NCI-H69 (cell line): ENCODE data around the gene CSDE1.

ENCODE experiments used
- DNase-seq: peaks from one replicate; lab custom pipeline; 2025; lab: John Stamatoyannopoulos, UW

The CSDE1 gene

GRCh38 chr1:114701931-114702330 lies 55.9 kb downstream of the CSDE1 start:
- DNase-seq, result no peak

GRCh38 chr1:114700036-114700600 lies 57.7 kb downstream of the CSDE1 start:
- no peak for DNase-seq

GRCh38 chr1:114696810-114697209 lies 61.0 kb downstream of the CSDE1 start:
- no peak for DNase-seq

GRCh38 chr1:114695430-114696058 lies 62.2 kb downstream of the CSDE1 start, which contains the start of gene AMPD1:
TSS of gene AMPD1 (minus strand) at chr1:114695546. CDS start at chr1:114695471, 75 bp downstream.
- DNase-seq, result no peak

GRCh38 chr1:114694540-114695310 lies 63.1 kb downstream of the CSDE1 start:
- DNase-seq, result no peak

GRCh38 chr1:114692947-114693346 lies 64.8 kb downstream of the CSDE1 start:
- DNase-seq, result no peak

- no peak for DNase-seq
These were observed 66.7 kb downstream of the CSDE1 start for GRCh38 chr1:114691061-114691460.

- DNase-seq, result no peak
These were observed 67.6 kb downstream of the CSDE1 start for GRCh38 chr1:114690148-114690547.

GRCh38 chr1:114688526-114688925 lies 69.3 kb downstream of the CSDE1 start:
- DNase-seq, result no peak

GRCh38 chr1:114685851-114686250 lies 71.9 kb downstream of the CSDE1 start:
- DNase-seq, result no peak

- no peak for DNase-seq
These were observed 80.1 kb downstream of the CSDE1 start for GRCh38 chr1:114677691-114678090.

GRCh38 chr1:114676115-114676514 lies 81.7 kb downstream of the CSDE1 start:
- no peak for DNase-seq

GRCh38 chr1:114671939-114672275 lies 85.9 kb downstream of the CSDE1 start:
- no peak for DNase-seq

- DNase-seq, result no peak
These were observed 86.5 kb downstream of the CSDE1 start for GRCh38 chr1:114671011-114671938.

GRCh38 chr1:114670083-114671010 lies 87.4 kb downstream of the CSDE1 start:
- peak; percentile 61 for DNase-seq

GRCh38 chr1:114669562-114670082 lies 88.2 kb downstream of the CSDE1 start, which contains the start of gene DENND2C:
TSS of gene DENND2C (minus strand) at chr1:114670049. CDS start at chr1:114625984, 44,065 bp downstream.
- DNase-seq, result peak; percentile 36

- no peak for DNase-seq
These were observed 88.8 kb downstream of the CSDE1 start for GRCh38 chr1:114668784-114669561.

GRCh38 chr1:114668373-114668772 lies 89.4 kb downstream of the CSDE1 start:
- DNase-seq, result no peak

- no peak for DNase-seq
These were observed 90.8 kb downstream of the CSDE1 start for GRCh38 chr1:114666954-114667353.
